GM19328 (cell line): ENCODE measurements around the gene TNS3.
A peak's percentile ranks its signal among the peaks of the same experiment; 100 is the strongest.

ENCODE experiments used
- ATAC-seq: cut with Tn5 transposase; IDR thresholded peaks from one replicate; pipeline ENCODE4 v1.9.1; 2021; ENCODE audit warnings: mild to moderate bottlenecking, moderate library complexity; ENCODE audit not compliant: unreplicated experiment

The TNS3 gene

DNA sequence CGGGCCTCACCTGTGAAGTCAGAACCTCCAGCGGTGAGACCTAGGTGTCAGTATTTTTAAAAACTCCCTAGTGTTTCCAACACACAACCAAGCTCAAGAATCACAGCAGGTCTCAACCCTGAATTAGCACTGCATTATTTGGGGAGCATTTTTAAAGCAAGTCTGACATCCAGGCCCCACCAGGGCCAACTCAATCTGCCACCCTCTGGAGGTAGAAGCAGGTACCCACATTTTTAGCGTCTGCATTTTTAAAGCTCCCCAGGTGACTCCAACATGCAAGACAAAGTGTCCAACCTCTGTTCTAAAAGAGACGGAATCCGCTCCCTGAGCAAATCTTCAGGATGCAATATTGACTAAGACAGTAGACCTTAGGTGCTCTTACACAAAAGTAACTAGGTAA is 225.7 kb downstream of the TNS3 start:
- no peak for ATAC-seq

GRCh38 chr7:47355684-47356083 is 226.2 kb downstream of the TNS3 start:
- no peak for ATAC-seq

DNA sequence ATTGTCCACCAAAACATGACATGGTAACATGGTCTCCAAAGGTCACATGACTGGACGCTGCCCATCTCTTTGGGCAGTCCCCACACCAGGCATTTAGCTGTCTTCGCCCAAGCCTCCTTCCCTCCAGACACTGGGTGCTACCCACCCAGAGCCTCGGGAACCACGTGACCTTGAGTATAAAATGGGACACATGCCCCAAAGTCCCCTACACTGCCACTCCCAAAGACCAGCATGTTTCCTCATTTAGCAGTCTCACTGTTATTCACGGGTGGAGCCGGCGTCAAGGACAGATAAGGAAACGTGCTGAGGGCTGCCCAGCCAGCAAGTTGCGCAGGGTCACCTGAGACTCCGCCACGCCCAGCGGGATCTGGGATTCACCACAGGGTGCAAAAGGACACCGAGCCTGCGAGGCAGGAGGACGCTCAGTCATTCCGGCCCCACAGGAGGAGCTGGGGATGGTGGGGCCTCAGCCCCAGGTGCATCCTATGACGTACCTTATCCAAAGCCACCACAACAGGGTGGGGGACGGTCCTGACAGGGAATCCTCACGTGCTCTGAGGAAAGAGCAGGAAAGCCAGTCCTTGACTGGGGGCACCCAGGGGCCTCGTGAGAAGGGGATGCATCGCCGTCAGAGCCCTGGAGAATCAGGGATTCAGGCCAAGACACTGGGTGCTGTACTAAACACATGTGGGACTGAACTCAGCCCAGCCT is 226.9 kb downstream of the TNS3 start:
- no peak for ATAC-seq

DNA sequence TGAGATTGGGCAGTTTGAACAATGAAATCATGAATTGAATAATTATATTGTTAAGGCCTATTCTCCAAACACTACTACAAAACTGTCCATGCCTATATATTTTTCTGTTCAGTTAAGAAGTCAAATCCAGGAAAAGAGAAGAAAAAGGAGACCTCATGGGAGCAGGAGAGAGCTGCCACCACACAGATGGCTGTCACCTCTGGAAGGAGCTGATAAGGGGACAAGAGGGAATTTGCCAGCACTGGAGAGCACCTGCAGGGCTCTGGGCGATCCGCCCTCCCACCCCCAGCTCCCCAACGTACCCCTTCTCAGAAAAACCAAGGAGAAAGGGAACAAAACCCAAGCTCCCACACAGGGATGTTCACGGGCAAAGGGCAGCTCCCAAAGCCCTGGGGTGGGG is 227.8 kb downstream of the TNS3 start:
- ATAC-seq: no peak

GRCh38 chr7:47352394-47352968 is 229.4 kb downstream of the TNS3 start:
- no peak for ATAC-seq

GRCh38 chr7:47351233-47352154 is 230.4 kb downstream of the TNS3 start:
- ATAC-seq: no peak

DNA sequence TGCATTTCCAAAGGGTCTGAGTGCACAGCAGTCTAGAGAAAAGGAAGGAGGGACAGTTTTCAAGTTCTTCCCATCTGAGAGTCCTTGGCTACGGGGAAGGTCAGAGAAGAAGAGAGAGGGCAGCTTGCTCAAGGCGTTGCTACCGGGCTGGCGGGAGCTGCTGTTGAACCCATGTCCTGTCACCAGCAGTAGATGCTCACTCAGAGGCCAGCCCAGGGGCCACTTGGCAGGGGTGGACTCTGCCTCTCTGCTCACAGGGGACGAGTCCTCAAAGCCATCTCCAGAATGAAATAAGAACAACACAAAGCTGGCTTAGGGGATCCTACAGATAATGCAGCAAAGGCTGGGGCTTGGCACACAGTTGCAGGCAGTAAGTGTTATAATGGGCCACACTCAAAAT is 231.5 kb downstream of the TNS3 start:
- no peak for ATAC-seq

DNA sequence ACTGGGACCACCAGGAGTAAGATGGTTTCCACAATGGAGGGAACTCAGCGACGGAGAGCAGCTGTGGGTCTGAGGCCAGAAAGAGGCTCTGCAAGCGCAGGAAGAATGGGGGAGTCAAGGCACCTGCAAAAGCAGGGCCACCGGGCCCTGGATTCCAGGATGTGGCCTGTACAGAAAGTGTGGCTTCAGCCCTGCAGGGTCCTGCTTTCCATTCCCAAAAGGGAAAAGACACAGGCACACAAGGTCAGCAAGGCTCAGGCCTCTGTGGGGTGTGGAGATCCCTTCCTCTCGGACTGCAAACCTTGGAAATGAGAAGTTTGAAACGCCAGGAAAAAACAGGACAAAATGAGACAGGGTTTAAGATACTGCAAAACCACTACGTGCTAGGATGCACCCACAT is 232.5 kb downstream of the TNS3 start:
- no peak for ATAC-seq

- ATAC-seq: no peak
Observed at GRCh38 chr7:47347816-47348385, 234.0 kb downstream of the TNS3 start.

DNA sequence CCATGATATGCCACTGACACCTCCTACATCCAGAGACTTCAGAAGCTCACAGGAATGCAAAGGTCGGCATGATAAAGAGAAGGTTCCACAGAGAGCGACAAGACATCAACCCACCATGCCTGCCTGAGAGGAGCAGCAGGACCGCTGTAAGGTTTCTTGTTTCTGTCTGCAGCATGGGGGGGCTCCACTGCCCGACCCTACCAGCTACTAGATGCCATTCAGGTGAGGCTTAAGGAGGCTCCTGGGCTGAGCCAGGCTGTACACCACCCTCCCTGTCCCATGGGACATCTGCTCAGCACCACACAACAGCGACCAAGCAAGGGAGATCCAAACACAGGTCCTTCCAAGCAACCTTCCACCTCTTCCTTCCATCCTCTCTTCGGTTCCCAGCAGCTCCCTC is 234.6 kb downstream of the TNS3 start:
- no peak for ATAC-seq

GRCh38 chr7:47346377-47346914 is 235.5 kb downstream of the TNS3 start:
- ATAC-seq: no peak

GRCh38 chr7:47345857-47346298 is 236.0 kb downstream of the TNS3 start:
- no peak for ATAC-seq

GRCh38 chr7:47344171-47344955 is 237.5 kb downstream of the TNS3 start:
- no peak for ATAC-seq

DNA sequence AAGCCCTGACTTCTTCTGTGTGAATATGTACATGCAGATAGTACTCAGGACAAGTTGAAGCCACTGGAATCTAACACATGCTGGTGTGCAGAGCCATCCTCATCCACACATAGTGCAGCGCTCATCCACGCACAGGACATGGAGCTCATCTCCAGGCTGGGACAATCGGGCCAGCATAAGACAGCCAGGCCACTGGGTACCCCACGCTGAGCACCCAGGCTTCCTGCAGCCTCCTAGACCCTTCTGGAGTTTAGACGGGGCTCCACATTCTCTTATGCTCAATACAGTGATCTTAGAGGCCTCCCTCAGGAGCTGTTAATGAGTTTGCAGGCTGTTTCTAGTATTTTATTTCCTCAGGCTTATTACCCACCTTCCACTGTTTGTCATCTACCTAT is 238.9 kb downstream of the TNS3 start:
- no peak for ATAC-seq

- ATAC-seq: no peak
Observed at GRCh38 chr7:47342296-47343060, 239.4 kb downstream of the TNS3 start.

DNA sequence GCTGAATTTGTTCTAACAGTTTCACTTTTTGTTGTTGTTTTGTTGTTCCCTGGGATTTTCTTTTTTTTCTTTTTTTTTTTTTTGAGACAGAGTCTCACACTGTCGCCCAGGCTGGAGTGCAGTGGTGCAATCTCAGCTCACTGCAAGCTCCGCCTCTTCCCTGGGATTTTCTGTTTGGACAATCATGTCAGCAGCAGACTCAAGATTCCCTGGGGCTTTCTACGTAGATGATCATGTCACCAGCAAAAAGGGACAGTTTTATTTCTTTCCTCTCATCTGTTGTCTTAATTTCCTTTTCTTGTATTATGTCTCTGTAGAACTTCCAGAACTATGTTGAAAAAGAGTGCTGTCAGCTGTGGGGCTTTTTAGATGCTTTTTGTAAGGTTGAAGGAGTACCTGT is 241.4 kb downstream of the TNS3 start:
- no peak for ATAC-seq

DNA sequence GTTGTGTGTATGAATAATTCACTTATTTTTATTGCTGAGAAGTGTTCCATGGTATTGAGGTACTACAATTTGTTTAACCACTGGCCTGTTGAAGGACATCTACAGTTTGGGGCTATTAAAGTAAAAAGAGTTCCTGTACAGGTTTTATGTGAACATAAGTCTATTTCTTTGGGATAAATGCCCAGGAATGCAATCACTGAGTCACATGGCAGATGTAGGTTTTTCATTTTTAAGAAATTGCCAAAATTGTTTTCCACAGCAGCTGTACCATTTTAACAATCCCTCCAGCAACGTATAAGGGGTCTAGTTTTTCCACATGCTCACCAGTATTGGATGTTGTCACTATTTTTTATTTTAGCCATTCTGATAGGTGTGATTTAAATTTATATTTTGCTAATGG is 243.9 kb downstream of the TNS3 start:
- no peak for ATAC-seq

GRCh38 chr7:47337531-47337930 is 244.4 kb downstream of the TNS3 start:
- ATAC-seq: peak; percentile 83
